ENCODE measurements around the gene SLC13A2. TPM values are rescaled to one million over a fixed set of nuclear protein-coding genes. Genes with fewer than 3 reads are reported as not detected.

Gene SLC13A2
- total and polyA plus RNA-seq, 2 donors = 0.09 TPM; not detected in 1

DNA sequence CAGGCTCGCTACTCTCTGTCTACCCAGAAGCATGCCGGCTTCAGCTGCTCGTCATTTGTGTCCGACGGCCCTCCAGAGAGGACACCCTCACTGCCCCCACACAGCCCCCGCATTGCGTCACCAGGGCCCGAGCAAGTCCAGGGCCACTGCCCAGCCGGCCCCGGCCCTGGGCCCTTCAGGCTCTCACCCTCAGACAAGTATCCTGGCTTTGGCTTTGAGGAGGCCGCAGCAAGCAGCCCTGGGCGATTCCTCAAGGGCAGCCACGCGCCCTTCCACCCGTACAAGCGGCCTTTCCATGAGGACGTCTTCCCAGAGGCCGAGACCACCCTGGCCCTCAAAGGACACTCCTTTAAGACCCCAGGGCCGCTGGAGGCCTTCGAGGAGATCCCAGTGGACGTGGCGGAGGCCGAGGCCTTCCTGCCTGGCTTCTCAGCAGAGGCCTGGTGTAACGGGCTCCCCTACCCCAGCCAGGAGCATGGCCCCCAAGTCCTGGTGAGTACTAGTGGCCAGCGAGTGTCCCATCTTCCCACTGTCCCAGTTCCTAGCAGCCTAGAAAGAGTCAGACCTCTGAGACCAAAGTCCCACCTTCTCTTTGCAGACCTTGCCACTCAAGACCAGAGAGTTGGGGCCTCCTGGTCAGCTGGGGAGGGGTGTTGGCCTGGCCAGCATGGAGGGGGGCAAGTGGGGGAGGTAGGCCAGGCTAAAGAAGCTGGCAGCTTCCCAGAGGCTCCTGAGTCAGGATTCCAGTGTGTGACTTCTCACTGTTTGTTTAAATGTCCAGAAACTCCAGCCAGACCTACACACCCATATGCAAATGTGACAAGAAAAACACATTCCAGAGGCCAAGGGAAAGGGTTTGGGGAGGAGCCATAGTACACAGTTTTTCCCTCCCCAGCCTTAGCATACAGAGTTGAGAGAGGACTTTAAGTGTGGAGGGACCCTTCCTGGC is 51.3 kb downstream of the SLC13A2 start:
- no peak for DNase-seq (ENCODE audit: low read depth in 6 of 9, low spot score in 9 of 9)
- 94% methylated on average over 25 of the region's 25 CpGs for WGBS
- Histone ChIP-seq H3K27me3 (ENCODE audit: control insufficient read depth in 2 of 2, insufficient read depth in 1 of 2, low read length in 1 of 2) (no peaks in the 10 kb centered on the region), H3K4me1 (ENCODE audit: control insufficient read depth in 2 of 2, insufficient read depth in 2 of 2, low read length in 2 of 2) (peaks cover 0 to 16% of the 10 kb centered on the region in 2 donors), H3K4me3 (ENCODE audit: low read length in 2 of 2) (no peak overlapping the region), H3K9me3 (ENCODE audit: control insufficient read depth in 2 of 2, insufficient read depth in 1 of 2, low read length in 1 of 2) (no peaks in the 10 kb centered on the region), H3K27ac (ENCODE audit: low read depth in 1 of 2, low read length in 1 of 2) (peak overlapping the region; percentile 5 to 39), H3K36me3 (ENCODE audit: control insufficient read depth in 2 of 2, insufficient read depth in 2 of 2, low read length in 1 of 2) (peaks cover 0 to 2% of the 10 kb centered on the region in 2 donors)

DNA sequence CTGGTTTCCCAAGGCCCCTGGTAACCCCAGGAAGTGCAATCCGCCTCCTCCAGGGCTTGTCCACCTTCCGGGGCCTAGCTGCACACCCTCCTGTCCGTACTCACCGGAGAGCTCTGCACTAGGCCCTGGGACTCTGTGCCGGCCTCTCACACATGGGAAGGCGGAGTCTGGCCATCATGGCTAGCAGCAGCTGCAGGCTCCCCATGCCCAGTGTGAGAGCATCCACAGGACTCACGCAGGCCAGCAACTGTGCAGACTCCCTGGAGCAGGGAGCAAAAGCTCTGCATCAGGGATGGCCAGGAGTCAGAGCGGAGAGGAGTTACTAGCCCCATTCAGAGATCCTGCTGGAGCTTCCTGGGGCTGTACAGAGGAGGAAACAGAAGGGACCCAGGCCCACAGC is 52.9 kb downstream of the SLC13A2 start:
- no peak for DNase-seq (ENCODE audit: low read depth in 6 of 9, low spot score in 9 of 9)
- H3K27ac ChIP-seq (ENCODE audit: low read depth in 1 of 2, low read length in 1 of 2) = no peak overlapping the region
- H3K27me3 ChIP-seq (ENCODE audit: control insufficient read depth in 2 of 2, insufficient read depth in 1 of 2, low read length in 1 of 2) = no peaks in the 10 kb centered on the region
- no peak overlapping the region for H3K4me3 ChIP-seq (ENCODE audit: low read length in 2 of 2)
- 88% methylated on average over 8 of the region's 8 CpGs for WGBS
- H3K9me3 ChIP-seq (ENCODE audit: control insufficient read depth in 2 of 2, insufficient read depth in 1 of 2, low read length in 1 of 2) = no peaks in the 10 kb centered on the region
- peaks cover 0 to 5% of the 10 kb centered on the region in 2 donors for H3K4me1 ChIP-seq (ENCODE audit: control insufficient read depth in 2 of 2, insufficient read depth in 2 of 2, low read length in 2 of 2)
- H3K36me3 ChIP-seq (ENCODE audit: control insufficient read depth in 2 of 2, insufficient read depth in 2 of 2, low read length in 1 of 2) = no peaks in the 10 kb centered on the region

DNA sequence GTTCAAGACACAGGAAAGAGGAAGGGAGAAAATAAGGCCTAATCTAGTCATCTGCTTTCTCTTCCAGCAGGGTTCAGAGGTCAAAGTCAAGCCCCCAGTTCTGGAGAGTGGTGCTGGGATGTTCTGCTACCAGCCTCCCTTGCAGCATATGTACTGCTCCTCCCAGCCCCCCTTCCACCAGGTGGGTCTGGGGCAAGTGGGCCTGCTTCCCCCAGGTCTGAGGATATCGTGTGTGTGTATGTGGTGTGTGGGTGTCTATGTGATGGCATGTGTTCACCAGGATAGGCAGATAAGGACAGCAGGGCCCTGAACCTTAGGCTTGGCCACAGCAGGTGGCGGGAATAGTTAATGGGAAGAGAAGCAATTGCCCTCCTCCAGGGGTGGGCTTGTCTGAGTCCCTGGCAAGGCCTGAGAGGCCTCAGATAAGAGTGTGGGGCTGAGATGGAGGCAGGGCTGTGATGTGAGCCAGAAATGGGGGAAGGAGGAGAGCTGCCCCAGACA is 53.8 kb downstream of the SLC13A2 start:
- Histone ChIP-seq H3K27me3 (ENCODE audit: control insufficient read depth in 2 of 2, insufficient read depth in 1 of 2, low read length in 1 of 2) (no peaks in the 10 kb centered on the region), H3K4me3 (ENCODE audit: low read length in 2 of 2) (no peak overlapping the region), H3K4me1 (ENCODE audit: control insufficient read depth in 2 of 2, insufficient read depth in 2 of 2, low read length in 2 of 2) (peaks cover 0 to 2% of the 10 kb centered on the region in 2 donors), H3K9me3 (ENCODE audit: control insufficient read depth in 2 of 2, insufficient read depth in 1 of 2, low read length in 1 of 2) (no peaks in the 10 kb centered on the region), H3K27ac (ENCODE audit: low read depth in 1 of 2, low read length in 1 of 2) (no peak overlapping the region), H3K36me3 (ENCODE audit: control insufficient read depth in 2 of 2, insufficient read depth in 2 of 2, low read length in 1 of 2) (no peaks in the 10 kb centered on the region)
- no peak for DNase-seq (ENCODE audit: low read depth in 6 of 9, low spot score in 9 of 9)
- WGBS = 92% methylated on average over 2 of the region's 2 CpGs

DNA sequence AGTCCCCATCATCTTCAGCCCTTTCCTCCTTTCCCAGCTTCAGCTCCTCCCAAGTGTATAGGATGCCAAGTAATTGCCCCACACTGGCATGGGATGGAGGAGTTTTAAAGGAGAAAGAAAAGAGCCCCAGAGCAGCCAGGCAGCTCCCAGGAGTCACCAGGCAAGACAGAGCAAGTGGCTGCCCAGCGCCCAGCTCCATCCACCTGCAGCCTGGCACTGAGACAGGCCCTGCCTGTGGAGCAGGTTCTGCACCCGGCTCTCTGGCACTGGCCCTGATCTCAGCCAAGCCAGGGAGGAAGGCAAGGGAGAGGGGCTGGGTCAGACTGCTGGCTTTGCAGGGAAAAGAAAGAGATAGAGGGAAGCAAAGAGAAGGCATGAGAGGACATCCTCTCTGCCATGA is 54.4 kb downstream of the SLC13A2 start:
- Histone ChIP-seq H3K4me1 (ENCODE audit: control insufficient read depth in 2 of 2, insufficient read depth in 2 of 2, low read length in 2 of 2) (peaks cover 0 to under 1% of the 10 kb centered on the region in 2 donors), H3K36me3 (ENCODE audit: control insufficient read depth in 2 of 2, insufficient read depth in 2 of 2, low read length in 1 of 2) (no peaks in the 10 kb centered on the region), H3K4me3 (ENCODE audit: low read length in 2 of 2) (no peak overlapping the region), H3K27ac (ENCODE audit: low read depth in 1 of 2, low read length in 1 of 2) (no peak overlapping the region), H3K27me3 (ENCODE audit: control insufficient read depth in 2 of 2, insufficient read depth in 1 of 2, low read length in 1 of 2) (no peaks in the 10 kb centered on the region), H3K9me3 (ENCODE audit: control insufficient read depth in 2 of 2, insufficient read depth in 1 of 2, low read length in 1 of 2) (no peaks in the 10 kb centered on the region)
- DNase-seq (ENCODE audit: low read depth in 6 of 9, low spot score in 9 of 9) = no peak
- 89% methylated on average over 2 of the region's 2 CpGs for WGBS

DNA sequence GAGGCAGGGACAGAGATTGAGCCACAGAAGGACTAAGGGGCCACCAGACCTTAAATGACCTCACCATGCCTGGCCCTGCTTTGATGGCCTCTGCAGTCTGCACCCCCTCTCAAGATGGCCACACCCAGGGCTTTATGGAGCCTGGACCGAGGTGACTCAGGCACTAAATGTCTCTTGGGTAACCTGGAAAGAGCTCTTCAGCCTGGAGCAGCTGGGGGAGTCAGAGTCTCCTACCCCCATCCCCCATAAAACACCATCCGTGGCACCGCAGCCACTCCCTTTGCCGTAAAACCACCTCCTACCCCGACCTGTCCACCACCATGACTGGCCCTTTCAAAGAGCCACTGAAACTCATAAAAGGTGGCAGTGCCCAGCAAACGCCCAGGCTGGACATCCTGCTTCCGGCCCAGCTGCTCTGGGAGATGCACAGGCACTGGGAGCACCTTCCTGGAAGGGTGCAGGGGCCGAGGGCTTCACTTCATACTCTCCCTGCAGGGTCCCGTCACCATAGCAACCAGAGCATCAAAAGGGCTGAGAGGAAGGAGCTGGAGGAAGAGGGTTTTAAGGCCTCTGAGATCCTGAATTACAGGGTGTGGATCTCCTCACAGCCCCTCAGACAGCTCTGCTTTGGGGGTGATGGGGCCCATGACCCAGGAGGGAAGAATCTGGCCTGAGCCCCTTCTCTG is 55.0 kb downstream of the SLC13A2 start:
- DNase-seq (ENCODE audit: low read depth in 6 of 9, low spot score in 9 of 9) = no peak
- Histone ChIP-seq H3K27ac (ENCODE audit: low read depth in 1 of 2, low read length in 1 of 2) (no peak overlapping the region), H3K36me3 (ENCODE audit: control insufficient read depth in 2 of 2, insufficient read depth in 2 of 2, low read length in 1 of 2) (no peaks in the 10 kb centered on the region), H3K27me3 (ENCODE audit: control insufficient read depth in 2 of 2, insufficient read depth in 1 of 2, low read length in 1 of 2) (no peaks in the 10 kb centered on the region), H3K9me3 (ENCODE audit: control insufficient read depth in 2 of 2, insufficient read depth in 1 of 2, low read length in 1 of 2) (no peaks in the 10 kb centered on the region), H3K4me3 (ENCODE audit: low read length in 2 of 2) (no peak overlapping the region), H3K4me1 (ENCODE audit: control insufficient read depth in 2 of 2, insufficient read depth in 2 of 2, low read length in 2 of 2) (no peaks in the 10 kb centered on the region)
- 87% methylated on average over 9 of the region's 9 CpGs for WGBS

DNA sequence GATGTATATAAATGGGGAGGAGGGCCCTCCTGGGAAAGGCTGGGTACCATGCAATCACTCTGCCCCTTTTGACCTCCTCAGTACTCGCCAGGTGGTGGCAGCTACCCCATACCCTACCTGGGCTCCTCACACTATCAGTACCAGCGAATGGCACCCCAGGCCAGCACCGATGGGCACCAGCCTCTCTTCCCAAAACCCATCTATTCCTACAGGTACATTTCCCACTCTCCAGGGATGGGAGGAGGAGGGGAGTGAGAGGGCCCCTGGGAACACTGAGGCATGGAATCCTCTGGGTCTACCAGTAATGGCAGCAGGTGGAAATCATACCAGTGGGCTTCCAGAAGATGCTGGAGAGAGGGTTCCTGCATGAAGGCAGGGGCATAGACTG is 55.6 kb downstream of the SLC13A2 start:
- WGBS = 94% methylated on average over 3 of the region's 3 CpGs
- no peaks in the 10 kb centered on the region for H3K27me3 ChIP-seq (ENCODE audit: control insufficient read depth in 2 of 2, insufficient read depth in 1 of 2, low read length in 1 of 2)
- DNase-seq (ENCODE audit: low read depth in 6 of 9, low spot score in 9 of 9) = no peak
- H3K27ac ChIP-seq (ENCODE audit: low read depth in 1 of 2, low read length in 1 of 2) = no peak overlapping the region
- H3K9me3 ChIP-seq (ENCODE audit: control insufficient read depth in 2 of 2, insufficient read depth in 1 of 2, low read length in 1 of 2) = no peaks in the 10 kb centered on the region
- H3K4me3 ChIP-seq (ENCODE audit: low read length in 2 of 2) = no peak overlapping the region
- no peaks in the 10 kb centered on the region for H3K36me3 ChIP-seq (ENCODE audit: control insufficient read depth in 2 of 2, insufficient read depth in 2 of 2, low read length in 1 of 2)
- H3K4me1 ChIP-seq (ENCODE audit: control insufficient read depth in 2 of 2, insufficient read depth in 2 of 2, low read length in 2 of 2) = no peaks in the 10 kb centered on the region

DNA sequence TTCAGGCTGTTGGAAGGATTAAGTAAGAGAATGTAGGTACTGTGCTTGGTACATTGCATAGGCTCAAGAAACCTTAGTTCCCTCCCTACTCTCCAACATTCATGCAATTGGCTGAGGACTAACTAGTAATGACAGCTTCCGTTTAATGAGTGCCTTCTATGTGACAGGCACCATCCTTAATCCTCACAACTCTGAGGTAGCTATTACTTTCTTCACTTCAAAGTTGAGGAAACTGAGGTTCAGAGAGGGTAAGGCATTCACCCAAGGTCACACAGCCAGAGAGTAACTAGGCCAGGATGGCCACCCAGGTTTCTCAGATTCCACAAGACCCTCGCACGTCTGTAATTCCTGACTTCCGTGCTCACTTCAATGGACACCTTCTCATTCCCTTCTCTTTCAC is 56.8 kb downstream of the SLC13A2 start:
- Histone ChIP-seq H3K27me3 (ENCODE audit: control insufficient read depth in 2 of 2, insufficient read depth in 1 of 2, low read length in 1 of 2) (no peaks in the 10 kb centered on the region), H3K4me3 (ENCODE audit: low read length in 2 of 2) (no peak overlapping the region), H3K9me3 (ENCODE audit: control insufficient read depth in 2 of 2, insufficient read depth in 1 of 2, low read length in 1 of 2) (no peaks in the 10 kb centered on the region), H3K36me3 (ENCODE audit: control insufficient read depth in 2 of 2, insufficient read depth in 2 of 2, low read length in 1 of 2) (no peaks in the 10 kb centered on the region), H3K27ac (ENCODE audit: low read depth in 1 of 2, low read length in 1 of 2) (no peak overlapping the region), H3K4me1 (ENCODE audit: control insufficient read depth in 2 of 2, insufficient read depth in 2 of 2, low read length in 2 of 2) (no peaks in the 10 kb centered on the region)
- DNase-seq (ENCODE audit: low read depth in 6 of 9, low spot score in 9 of 9) = no peak
- 96% methylated on average over 4 of the region's 4 CpGs for WGBS

DNA sequence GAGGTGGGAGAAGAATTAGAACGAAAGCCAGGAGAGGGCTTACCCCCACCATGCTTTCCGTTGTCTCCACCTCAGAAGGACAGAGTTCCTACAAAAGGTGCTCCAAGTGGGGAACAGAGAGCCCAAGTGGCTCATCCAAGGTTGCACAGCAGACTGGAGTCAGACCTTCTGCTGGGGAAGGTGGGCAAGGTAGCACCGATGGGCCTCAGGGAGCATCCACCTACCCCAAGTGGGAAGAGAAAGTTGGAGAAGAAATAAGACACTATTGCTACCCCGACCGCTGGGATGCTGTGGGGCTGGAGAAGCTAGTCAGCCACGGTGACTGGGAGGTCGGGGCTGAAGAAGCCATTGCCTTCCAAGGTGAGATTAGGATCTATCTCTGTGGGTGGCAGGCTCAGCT is 57.5 kb downstream of the SLC13A2 start:
- WGBS = 83% methylated on average over 7 of the region's 7 CpGs
- Histone ChIP-seq H3K36me3 (ENCODE audit: control insufficient read depth in 2 of 2, insufficient read depth in 2 of 2, low read length in 1 of 2) (no peaks in the 10 kb centered on the region), H3K4me1 (ENCODE audit: control insufficient read depth in 2 of 2, insufficient read depth in 2 of 2, low read length in 2 of 2) (no peaks in the 10 kb centered on the region), H3K9me3 (ENCODE audit: control insufficient read depth in 2 of 2, insufficient read depth in 1 of 2, low read length in 1 of 2) (no peaks in the 10 kb centered on the region), H3K27ac (ENCODE audit: low read depth in 1 of 2, low read length in 1 of 2) (no peak overlapping the region), H3K4me3 (ENCODE audit: low read length in 2 of 2) (no peak overlapping the region), H3K27me3 (ENCODE audit: control insufficient read depth in 2 of 2, insufficient read depth in 1 of 2, low read length in 1 of 2) (no peaks in the 10 kb centered on the region)
- no peak for DNase-seq (ENCODE audit: low read depth in 6 of 9, low spot score in 9 of 9)
